Fibroblast of pulmonary artery (primary cell): ENCODE results near the gene PYGB.

Source experiments
- DNase-seq: peaks from one replicate; pipeline ENCODE4 v3.0.0-alpha.2; 2010; ENCODE audit warnings: low read depth
- H3K4me3 ChIP-seq: replicated peaks from 2 replicates; pipeline ENCODE4 v1.5.1; 2011; ENCODE audit warnings: low read depth, mild to moderate bottlenecking, control low read depth, low read length, moderate library complexity
- CTCF ChIP-seq: IDR thresholded peaks from 2 replicates; pipeline ENCODE4 v1.5.1; 2011; ENCODE audit warnings: mild to moderate bottlenecking, control low read depth, low read length, inconsistent platforms; ENCODE audit errors: missing control alignments

The PYGB gene

GRCh38 chr20:25247956-25248785 lies at the start of gene PYGB:
TSS of gene PYGB (plus strand) at chr20:25248085. CDS start at chr20:25248179, 94 bp downstream.
- TF ChIP-seq CTCF: no peak
- peak within 1 kb of the TSS; percentile 81 for H3K4me3 ChIP-seq
- peak; percentile 84 for DNase-seq

- TF ChIP-seq CTCF: no peak
- no peak overlapping the region for H3K4me3 ChIP-seq
- no peak for DNase-seq
Observed at GRCh38 chr20:25198663-25199383, 49.1 kb upstream of the PYGB start.

GRCh38 chr20:25199473-25200260 lies 48.2 kb upstream of the PYGB start:
- DNase-seq: no peak
- TF ChIP-seq CTCF: no peak
- no peak overlapping the region for H3K4me3 ChIP-seq

- TF ChIP-seq CTCF: no peak
- H3K4me3 ChIP-seq: no peak overlapping the region
- DNase-seq: no peak
Observed at GRCh38 chr20:25203089-25203488, 44.8 kb upstream of the PYGB start.

GRCh38 chr20:25203871-25204320 lies 44.0 kb upstream of the PYGB start:
- no peak overlapping the region for H3K4me3 ChIP-seq
- no peak for DNase-seq
- no peak for TF ChIP-seq CTCF

GRCh38 chr20:25204550-25205276 lies 43.2 kb upstream of the PYGB start:
- no peak overlapping the region for H3K4me3 ChIP-seq
- TF ChIP-seq CTCF: no peak
- no peak for DNase-seq
